ENCODE measurements around the gene IRF2BP2.

GRCh38 chr1:234616644-234617043, 6.7 kb upstream of the IRF2BP2 start:
- no peak for TF ChIP-seq CTCF (IDR thresholded peaks at IDR 0.05)
- no peak for TF ChIP-seq CEBPB (IDR thresholded peaks at IDR 0.05)
- no peak for TF ChIP-seq POLR2AphosphoS2 (conservative IDR thresholded peaks at IDR 0.05; ENCODE audit: low read length)
- no peak for TF ChIP-seq ELK1 (IDR thresholded peaks at IDR 0.05; ENCODE audit: low read depth, low read length)
- TF ChIP-seq E2F6 (IDR thresholded peaks at IDR 0.05; ENCODE audit: borderline replicate concordance, low read depth), result no peak
- TF ChIP-seq POLR2A (IDR thresholded peaks at IDR 0.05; ENCODE audit: low read length), result no peak
- TF ChIP-seq PBX3 (IDR thresholded peaks at IDR 0.05), result no peak
- TF ChIP-seq EP300 (IDR thresholded peaks at IDR 0.05), result no peak
- TF ChIP-seq ATOH8 (CRISPR knock-in tag; IDR thresholded peaks at IDR 0.05; ENCODE audit: low read depth), result no peak
- no peak for TF ChIP-seq ZFP36 (IDR thresholded peaks at IDR 0.05; ENCODE audit: borderline replicate concordance, partially characterized antibody)

Measured in A549 (cell line).